ENCODE results near the gene TRMT112.

DNA sequence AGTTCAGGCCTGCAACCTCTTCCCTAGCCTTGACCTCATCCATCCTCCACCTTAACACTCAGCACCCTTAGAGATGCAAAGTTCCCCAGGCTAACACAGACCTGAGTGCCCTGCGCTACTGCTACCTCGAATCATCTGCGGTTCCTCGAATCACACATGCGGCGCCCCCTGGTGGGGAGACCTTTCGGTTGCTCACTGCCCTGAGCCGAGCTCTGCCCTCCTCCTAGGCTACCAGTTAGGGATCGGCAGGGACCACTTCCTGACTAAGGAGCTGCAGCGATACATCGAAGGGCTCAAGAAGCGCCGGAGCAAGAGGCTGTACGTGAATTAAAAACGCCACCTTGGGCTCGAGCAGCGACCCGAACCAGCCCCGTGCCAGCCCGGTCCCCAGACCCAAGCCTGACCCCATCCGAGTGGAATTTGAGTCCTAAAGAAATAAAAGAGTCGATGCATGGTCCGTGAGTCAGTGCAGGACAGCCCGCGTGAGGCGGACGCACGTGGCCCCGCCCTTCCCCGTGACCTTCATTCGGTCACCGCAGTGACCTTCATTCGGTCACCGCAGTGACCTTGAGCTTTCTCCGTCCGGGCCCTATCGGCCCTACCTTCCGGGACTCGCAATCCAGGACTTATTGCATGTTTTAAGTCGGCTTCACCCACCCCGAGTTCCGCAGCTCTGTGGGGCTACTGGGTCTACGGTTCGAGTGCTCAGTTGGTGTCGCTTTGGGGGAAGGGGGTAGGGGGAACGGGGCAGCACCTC, 12.9 kb downstream of the TRMT112 start:
- TF ChIP-seq EZH2phosphoT487 (IDR thresholded peaks at IDR 0.05) (peak; percentile 37), EZH2 (IDR thresholded peaks at IDR 0.05) (no peak)
